Thyroid gland (tissue), 4 donors: Measurements from ENCODE around the gene ABCC4.

Experiments
- POLR2A ChIP-seq, 2 donors: fragments of 450-650 bp; IDR thresholded peaks; one replicate each; pipeline ENCODE4 v1.6.1; 2017; ENCODE audit warnings: antibody characterized with exemption in 2 of 2, mild to moderate bottlenecking in 2 of 2, moderate library complexity in 1 of 2
- TF ChIP-seq, protein P1 (sequence below), 6 experiments: fragments of 200-600 bp in 3 of 6; fragments of 450-650 bp in 3 of 6; sonication (generic) in 3 of 6; IDR thresholded peaks; one replicate each; pipeline ENCODE4 v1.5.1; 2016 to 2019; ENCODE audit warnings: antibody characterized with exemption in 6 of 6, mild to moderate bottlenecking in 2 of 6, inconsistent platforms in 1 of 6, moderate library complexity in 1 of 6

DNA sequence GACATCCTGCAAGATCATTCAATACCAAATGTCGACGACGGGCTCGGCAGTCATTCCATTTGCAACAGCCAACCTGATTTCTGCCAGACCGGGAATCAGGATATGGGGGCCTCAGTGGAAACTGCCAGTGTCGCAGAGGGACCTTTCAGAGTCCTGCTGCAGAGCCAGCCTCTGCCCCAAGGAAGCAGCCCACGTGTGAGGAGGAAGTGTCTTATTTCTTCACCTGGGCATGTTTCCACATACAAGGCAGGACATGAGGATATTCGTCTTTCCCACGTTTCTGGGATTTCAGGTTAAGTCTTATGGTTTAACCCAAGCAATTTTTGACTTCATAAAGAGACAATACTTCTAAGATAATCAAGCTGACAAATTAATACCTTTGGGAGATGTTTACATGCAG is 69.9 kb downstream of the ABCC4 start:
- TF ChIP-seq, protein P1, sequence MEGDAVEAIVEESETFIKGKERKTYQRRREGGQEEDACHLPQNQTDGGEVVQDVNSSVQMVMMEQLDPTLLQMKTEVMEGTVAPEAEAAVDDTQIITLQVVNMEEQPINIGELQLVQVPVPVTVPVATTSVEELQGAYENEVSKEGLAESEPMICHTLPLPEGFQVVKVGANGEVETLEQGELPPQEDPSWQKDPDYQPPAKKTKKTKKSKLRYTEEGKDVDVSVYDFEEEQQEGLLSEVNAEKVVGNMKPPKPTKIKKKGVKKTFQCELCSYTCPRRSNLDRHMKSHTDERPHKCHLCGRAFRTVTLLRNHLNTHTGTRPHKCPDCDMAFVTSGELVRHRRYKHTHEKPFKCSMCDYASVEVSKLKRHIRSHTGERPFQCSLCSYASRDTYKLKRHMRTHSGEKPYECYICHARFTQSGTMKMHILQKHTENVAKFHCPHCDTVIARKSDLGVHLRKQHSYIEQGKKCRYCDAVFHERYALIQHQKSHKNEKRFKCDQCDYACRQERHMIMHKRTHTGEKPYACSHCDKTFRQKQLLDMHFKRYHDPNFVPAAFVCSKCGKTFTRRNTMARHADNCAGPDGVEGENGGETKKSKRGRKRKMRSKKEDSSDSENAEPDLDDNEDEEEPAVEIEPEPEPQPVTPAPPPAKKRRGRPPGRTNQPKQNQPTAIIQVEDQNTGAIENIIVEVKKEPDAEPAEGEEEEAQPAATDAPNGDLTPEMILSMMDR (IDR thresholded peaks at IDR 0.05), result no peak
- TF ChIP-seq POLR2A (IDR thresholded peaks at IDR 0.05), result no peak
